Mesenchymal stem cell (in vitro differentiated cells and primary cell): ENCODE measurements around the gene POLDIP3.
"Not testable (repeated sequence)": the region's sequence is repeated elsewhere in the genome, so short reads cannot be mapped to it uniquely, and the experiment has no call there.

Source experiments
- DNase-seq: peaks from one replicate; pipeline ENCODE4 v3.0.0-alpha.2; 2013
- H2AFZ ChIP-seq: one replicate; pipeline ENCODE4 v1.6.1; 2013; ENCODE audit warnings: low read depth, mild to moderate bottlenecking, control low read depth, inconsistent platforms, low read length, moderate library complexity
- H2AK5ac ChIP-seq: 2 replicates; pipeline ENCODE4 v1.6.1; 2013; ENCODE audit warnings: low read length, moderate library complexity, mild to moderate bottlenecking, inconsistent platforms; ENCODE audit not compliant: severe bottlenecking
- H2BK120ac ChIP-seq: one replicate; pipeline ENCODE4 v1.6.1; 2013; ENCODE audit warnings: low read depth, mild to moderate bottlenecking, inconsistent platforms, low read length, moderate library complexity
- H2BK12ac ChIP-seq, 2 experiments: one replicate each; pipeline ENCODE4 v1.6.1; 2013; ENCODE audit warnings: inconsistent platforms in 2 of 2, low read length in 2 of 2, mild to moderate bottlenecking in 2 of 2, moderate library complexity in 2 of 2, control low read depth in 1 of 2
- H2BK15ac ChIP-seq: one replicate; pipeline ENCODE4 v1.6.1; 2013; ENCODE audit warnings: mild to moderate bottlenecking, low read depth, inconsistent platforms; ENCODE audit not compliant: poor library complexity, severe bottlenecking
- H2BK5ac ChIP-seq: 2 replicates; pipeline ENCODE4 v1.6.1; 2013; ENCODE audit warnings: low read depth, mild to moderate bottlenecking, low read length, control low read depth, inconsistent platforms; ENCODE audit not compliant: poor library complexity, severe bottlenecking
- H3K14ac ChIP-seq, 2 experiments: one replicate each; pipeline ENCODE4 v1.6.1; 2013; ENCODE audit warnings: inconsistent platforms in 2 of 2, low read length in 2 of 2, control low read depth in 1 of 2, mild to moderate bottlenecking in 1 of 2, moderate library complexity in 1 of 2
- H3K18ac ChIP-seq, 2 experiments: one replicate each; pipeline ENCODE4 v1.6.1; 2013; ENCODE audit warnings: inconsistent platforms in 2 of 2, low read length in 2 of 2, control low read depth in 1 of 2, low read depth in 1 of 2, mild to moderate bottlenecking in 1 of 2
- H3K23ac ChIP-seq, 2 experiments: one replicate each; pipeline ENCODE4 v1.6.1; 2013; ENCODE audit warnings: inconsistent platforms in 2 of 2, low read length in 2 of 2, mild to moderate bottlenecking in 2 of 2, moderate library complexity in 2 of 2, control low read depth in 1 of 2
- H3K27ac ChIP-seq: 2 replicates; pipeline ENCODE4 v1.5.1; 2013; ENCODE audit warnings: mild to moderate bottlenecking, moderate library complexity, low read length, control low read depth, inconsistent platforms; ENCODE audit not compliant: poor library complexity, severe bottlenecking
- H3K27me3 ChIP-seq, 2 experiments: 2 replicates each; pipeline versions ENCODE4 v1.6.1 to v1.7.0; 2013; ENCODE audit warnings: low read length in 2 of 2, mild to moderate bottlenecking in 2 of 2, moderate library complexity in 2 of 2, control low read depth in 1 of 2, inconsistent platforms in 1 of 2; ENCODE audit not compliant: control insufficient read depth in 1 of 2, insufficient read depth in 1 of 2
- H3K36me3 ChIP-seq, 2 experiments: 2 replicates each; pipeline versions ENCODE4 v1.6.1 to v1.7.0; 2013; ENCODE audit warnings: low read length in 2 of 2, control low read depth in 1 of 2, inconsistent platforms in 1 of 2, low read depth in 1 of 2, mild to moderate bottlenecking in 1 of 2; ENCODE audit not compliant: insufficient read depth in 2 of 2, control insufficient read depth in 1 of 2
- H3K4ac ChIP-seq, 2 experiments: one replicate each; pipeline ENCODE4 v1.6.1; 2013; ENCODE audit warnings: inconsistent platforms in 2 of 2, low read length in 2 of 2, mild to moderate bottlenecking in 2 of 2, moderate library complexity in 2 of 2, control low read depth in 1 of 2, low read depth in 1 of 2
- H3K4me1 ChIP-seq: 2 replicates; pipeline ENCODE4 v1.6.1; 2013; ENCODE audit warnings: low read depth, low read length, control low read depth; ENCODE audit not compliant: control insufficient read depth, insufficient read depth
- H3K4me2 ChIP-seq: 2 replicates; pipeline ENCODE4 v1.6.1; 2013; ENCODE audit warnings: low read length, mild to moderate bottlenecking, inconsistent platforms; ENCODE audit not compliant: poor library complexity, severe bottlenecking
- H3K4me3 ChIP-seq, 2 experiments: 2 replicates each; pipeline versions ENCODE4 v1.5.1 to v1.7.0; 2013; ENCODE audit warnings: low read length in 2 of 2, mild to moderate bottlenecking in 2 of 2, control low read depth in 1 of 2, low read depth in 1 of 2; ENCODE audit not compliant: insufficient read depth in 1 of 2
- H3K79me1 ChIP-seq: replicated peaks from 2 replicates; pipeline ENCODE4 v1.6.1; 2013; ENCODE audit warnings: mild to moderate bottlenecking, control low read depth, low read length, inconsistent platforms; ENCODE audit not compliant: poor library complexity, severe bottlenecking
- H3K9ac ChIP-seq: 2 replicates; pipeline ENCODE4 v1.7.0; 2013; ENCODE audit warnings: mild to moderate bottlenecking, low read length, moderate library complexity
- H3K9me3 ChIP-seq: 2 replicates; pipeline ENCODE4 v1.7.0; 2013; ENCODE audit warnings: mild to moderate bottlenecking, low read length; ENCODE audit not compliant: control insufficient read depth
- H4K8ac ChIP-seq: one replicate; pipeline ENCODE4 v1.6.1; 2013; ENCODE audit warnings: inconsistent platforms, mild to moderate bottlenecking, low read length, moderate library complexity
- H4K91ac ChIP-seq: one replicate; pipeline ENCODE4 v1.6.1; 2013; ENCODE audit warnings: mild to moderate bottlenecking, low read length, inconsistent platforms
- WGBS: methylation state at CpG from one replicate; pipeline ENCODE4 v1.1.7; 2013; ENCODE audit warnings: mixed read lengths; 5-methylcytosine and 5-hydroxymethylcytosine counted together

POLDIP3 gene

DNA sequence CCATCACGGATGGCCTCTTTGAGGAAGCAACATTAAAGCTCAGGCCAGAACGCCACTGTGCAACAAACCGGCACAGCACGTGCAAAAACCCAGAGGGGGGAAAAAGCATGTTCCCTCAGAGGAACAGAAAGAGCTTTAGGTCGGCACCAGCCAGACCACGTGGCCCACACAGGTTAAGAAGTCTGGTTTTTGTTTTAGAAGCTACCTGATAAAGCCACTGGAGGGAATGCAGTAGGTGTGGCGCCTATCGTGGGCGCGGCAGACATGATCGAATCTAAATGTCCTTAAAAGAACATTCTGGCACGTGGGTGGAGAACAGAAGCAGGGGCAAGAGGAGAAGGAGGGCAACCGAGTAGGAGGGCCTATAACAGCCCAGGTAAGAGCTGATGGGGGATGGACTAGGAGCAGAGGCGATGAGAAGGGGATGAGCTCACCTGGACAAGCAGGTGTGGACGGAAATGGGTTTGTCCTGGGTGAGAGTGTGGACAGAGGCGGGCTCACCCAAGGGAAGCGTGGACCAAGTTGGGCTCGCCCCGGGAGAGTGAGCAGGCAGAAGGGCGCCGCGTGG, 33.4 kb downstream of the POLDIP3 start:
- H2AK5ac ChIP-seq, H3K18ac ChIP-seq, H3K27me3 ChIP-seq, H3K14ac ChIP-seq, H2BK12ac ChIP-seq, H3K9me3 ChIP-seq, H2BK5ac ChIP-seq, H4K91ac ChIP-seq, H2BK120ac ChIP-seq, H3K23ac ChIP-seq, H2BK15ac ChIP-seq, DNase-seq, H3K27ac ChIP-seq, H4K8ac ChIP-seq, H3K4me1 ChIP-seq: not testable (repeated sequence)
- Histone ChIP-seq H3K4me3 (peak overlapping the region; percentile 78 to 89), H3K79me1 (peaks cover 29% of the 10 kb centered on the region), H3K4me2 (peak overlapping the region; percentile 59), H2AFZ (peak overlapping the region; percentile 84), H3K36me3 (peaks cover 58 to 67% of the 10 kb centered on the region in 2 experiments), H3K4ac (peak overlapping the region in 1 of 2 experiments; percentile 66), H3K9ac (peak overlapping the region; percentile 85)
- WGBS: 1% methylated on average over 9 of the region's 22 CpGs

DNA sequence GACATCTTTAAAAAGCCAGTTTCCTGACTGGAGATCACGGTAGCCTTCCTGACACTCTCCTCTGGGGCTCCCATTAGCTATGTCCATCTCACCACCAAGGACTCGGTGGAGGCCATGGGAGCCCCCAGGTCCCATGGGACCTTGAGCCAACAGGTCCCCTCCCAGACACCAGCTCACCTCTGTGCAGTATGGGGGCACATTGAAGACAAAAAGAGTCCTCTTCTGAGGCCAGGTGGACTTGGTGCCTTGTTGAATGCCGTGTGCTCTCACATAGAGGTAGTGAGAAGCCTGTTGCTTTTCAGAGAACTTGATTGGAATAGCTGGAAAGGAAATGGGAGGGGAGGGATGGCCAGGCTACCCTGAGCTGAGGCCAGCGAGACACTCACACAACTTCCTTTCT, 34.6 kb downstream of the POLDIP3 start:
- not testable (repeated sequence) for H3K4ac ChIP-seq, H3K4me3 ChIP-seq, H4K8ac ChIP-seq, H2BK12ac ChIP-seq, H2BK5ac ChIP-seq, H2BK15ac ChIP-seq, H3K27me3 ChIP-seq, H3K4me1 ChIP-seq, H3K23ac ChIP-seq, H3K4me2 ChIP-seq, H2BK120ac ChIP-seq, H3K9ac ChIP-seq, H2AK5ac ChIP-seq, H4K91ac ChIP-seq, H2AFZ ChIP-seq, DNase-seq, H3K27ac ChIP-seq, H3K9me3 ChIP-seq, H3K18ac ChIP-seq, H3K14ac ChIP-seq
- Histone ChIP-seq H3K36me3 (peaks cover 46 to 65% of the 10 kb centered on the region in 2 experiments), H3K79me1 (peaks cover 17% of the 10 kb centered on the region)
- 100% methylated on average over 2 of the region's 4 CpGs for WGBS

DNA sequence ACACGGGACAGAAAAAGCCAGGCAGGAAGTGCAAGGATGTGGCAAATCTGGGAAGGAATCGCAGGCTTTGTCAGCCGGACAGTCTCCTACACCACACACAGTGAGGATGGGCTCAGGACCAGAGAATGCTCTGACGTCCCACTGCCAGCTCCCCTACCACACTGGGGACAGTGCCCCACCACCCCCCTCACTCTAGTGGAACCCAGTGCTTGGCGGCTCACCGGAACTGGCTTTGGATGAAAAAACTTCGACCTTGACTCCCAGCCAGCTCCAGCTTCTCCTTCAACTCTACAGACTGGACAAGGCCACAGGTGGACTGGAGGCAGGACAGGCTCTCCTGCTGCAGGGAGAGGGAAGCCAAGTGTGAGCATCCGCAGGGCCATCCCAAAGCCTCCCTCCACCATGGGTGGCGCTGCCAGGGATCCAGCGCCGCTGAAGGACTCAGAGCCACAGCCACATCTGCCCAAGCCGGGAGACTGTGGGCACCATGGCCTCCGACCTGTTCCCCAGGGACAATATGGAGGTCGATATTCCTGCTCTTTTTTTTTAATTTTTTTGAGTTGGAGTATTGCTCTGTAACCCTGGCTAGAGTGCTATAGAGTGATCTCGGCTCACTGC, 37.0 kb downstream of the POLDIP3 start:
- Histone ChIP-seq H3K4me3 (no peak overlapping the region), H2AFZ (no peak overlapping the region), H3K79me1 (peaks cover 7% of the 10 kb centered on the region), H2BK5ac (no peak overlapping the region), H3K9me3 (no peaks in the 10 kb centered on the region), H3K23ac (no peak overlapping the region), H3K4me2 (no peak overlapping the region), H3K4me1 (peaks cover 5% of the 10 kb centered on the region), H2BK120ac (no peak overlapping the region), H3K9ac (no peak overlapping the region), H2BK12ac (no peak overlapping the region), H3K27me3 (no peaks in the 10 kb centered on the region), H4K8ac (no peak overlapping the region), H3K27ac (no peak overlapping the region), H2BK15ac (no peak overlapping the region), H3K4ac (no peak overlapping the region), H4K91ac (no peak overlapping the region), H2AK5ac (no peak overlapping the region), H3K18ac (no peak overlapping the region), H3K14ac (no peak overlapping the region), H3K36me3 (peaks cover 34 to 58% of the 10 kb centered on the region in 2 experiments)
- no peak for DNase-seq
- 95% methylated on average over 13 of the region's 15 CpGs for WGBS

DNA sequence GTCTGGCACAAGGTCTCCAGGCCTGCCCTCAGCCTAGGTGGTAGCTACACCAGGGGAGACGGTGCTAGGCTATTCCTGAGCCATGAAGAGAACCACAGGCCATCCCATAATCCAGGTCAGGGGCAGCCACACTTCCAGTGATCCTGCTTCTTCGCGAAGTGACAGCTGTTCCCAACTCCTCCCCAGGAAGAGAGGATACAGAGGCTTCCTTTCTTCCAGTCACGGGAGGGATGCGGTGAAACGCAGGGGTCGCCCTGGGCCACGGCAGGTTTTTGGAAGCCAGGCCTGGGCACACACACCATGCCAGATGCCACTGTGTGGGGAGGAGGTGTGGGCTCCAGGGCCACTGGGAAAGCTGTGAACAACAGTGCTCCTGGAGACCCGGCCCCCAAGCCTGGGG, 37.5 kb downstream of the POLDIP3 start:
- not testable (repeated sequence) for H3K79me1 ChIP-seq, H2AK5ac ChIP-seq, H3K27me3 ChIP-seq, H4K91ac ChIP-seq, DNase-seq, H3K4me2 ChIP-seq, H2BK120ac ChIP-seq, H3K9ac ChIP-seq, H2BK12ac ChIP-seq, H3K14ac ChIP-seq, H4K8ac ChIP-seq, H3K27ac ChIP-seq, H3K4me3 ChIP-seq, H3K4me1 ChIP-seq, H2BK5ac ChIP-seq, H2BK15ac ChIP-seq, H3K9me3 ChIP-seq, H2AFZ ChIP-seq, H3K4ac ChIP-seq, H3K23ac ChIP-seq, H3K18ac ChIP-seq
- peaks cover 33 to 59% of the 10 kb centered on the region in 2 experiments for H3K36me3 ChIP-seq
- WGBS: 95% methylated on average over 5 of the region's 9 CpGs
